Measurements from ENCODE around the gene FAM187B.

DNA sequence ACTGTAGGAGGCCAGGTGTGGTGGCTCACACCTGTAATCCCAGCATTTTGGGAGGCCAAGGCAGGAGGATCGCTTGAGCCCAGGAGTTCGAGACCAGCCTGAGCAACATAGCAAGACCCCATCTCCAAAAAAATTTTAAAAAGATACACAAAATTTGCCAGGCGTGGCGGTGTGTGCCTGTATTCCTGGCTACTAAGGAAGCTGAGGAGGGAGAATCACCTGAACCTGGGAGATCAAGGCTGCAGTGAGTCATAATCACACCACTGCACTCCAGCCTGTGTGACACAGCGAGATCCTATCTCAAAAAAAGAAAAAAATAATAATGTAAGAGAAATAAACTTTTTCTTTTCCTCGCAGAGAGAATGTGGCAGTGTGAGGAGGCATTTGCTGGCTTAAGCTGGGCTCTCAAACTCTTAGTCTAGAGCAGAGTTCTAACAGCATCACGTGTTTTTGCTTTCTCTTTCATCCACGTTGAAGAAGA, 21.1 kb downstream of the FAM187B start:
- TF ChIP-seq, protein P1, sequence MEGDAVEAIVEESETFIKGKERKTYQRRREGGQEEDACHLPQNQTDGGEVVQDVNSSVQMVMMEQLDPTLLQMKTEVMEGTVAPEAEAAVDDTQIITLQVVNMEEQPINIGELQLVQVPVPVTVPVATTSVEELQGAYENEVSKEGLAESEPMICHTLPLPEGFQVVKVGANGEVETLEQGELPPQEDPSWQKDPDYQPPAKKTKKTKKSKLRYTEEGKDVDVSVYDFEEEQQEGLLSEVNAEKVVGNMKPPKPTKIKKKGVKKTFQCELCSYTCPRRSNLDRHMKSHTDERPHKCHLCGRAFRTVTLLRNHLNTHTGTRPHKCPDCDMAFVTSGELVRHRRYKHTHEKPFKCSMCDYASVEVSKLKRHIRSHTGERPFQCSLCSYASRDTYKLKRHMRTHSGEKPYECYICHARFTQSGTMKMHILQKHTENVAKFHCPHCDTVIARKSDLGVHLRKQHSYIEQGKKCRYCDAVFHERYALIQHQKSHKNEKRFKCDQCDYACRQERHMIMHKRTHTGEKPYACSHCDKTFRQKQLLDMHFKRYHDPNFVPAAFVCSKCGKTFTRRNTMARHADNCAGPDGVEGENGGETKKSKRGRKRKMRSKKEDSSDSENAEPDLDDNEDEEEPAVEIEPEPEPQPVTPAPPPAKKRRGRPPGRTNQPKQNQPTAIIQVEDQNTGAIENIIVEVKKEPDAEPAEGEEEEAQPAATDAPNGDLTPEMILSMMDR (conservative IDR thresholded peaks at IDR 0.05; ENCODE audit: low read depth, low read length) = no peak
- TF ChIP-seq EZH2 (IDR thresholded peaks at IDR 0.05; ENCODE audit: borderline replicate concordance, low read depth, low read length, poor library complexity, severe bottlenecking) = no peak

All from A673 (cell line).